Measurements from ENCODE around the gene C1QTNF8. TPM values are rescaled to one million over a fixed set of nuclear protein-coding genes. Genes with fewer than 3 reads are reported as not detected.

C1QTNF8 gene
- polyA plus RNA-seq, 3 donors from 2014 or later, result not detected

GRCh38 chr16:1067629-1068028 lies 28.4 kb downstream of the C1QTNF8 start:
- Mint-ChIP-seq H3K27ac (peak overlapping the region in 4 of 6 donors; percentile 51 to 80 (median 58)), H3K9me3 (no peaks in the 10 kb centered on the region), H3K4me3 (peak overlapping the region in 2 of 5 donors; percentile 30 to 54), H3K36me3 (no peaks in the 10 kb centered on the region), H3K4me1 (no peaks in the 10 kb centered on the region), H3K27me3 (ENCODE audit: low read depth in 3 of 3) (peaks cover 3 to 8% (median 5%) of the 10 kb centered on the region in 3 donors)
- no peak for DNase-seq

- H3K27me3 Mint-ChIP-seq (ENCODE audit: low read depth in 3 of 3), result peaks cover 3 to 9% (median 4%) of the 10 kb centered on the region in 3 donors
- no peak overlapping the region for H3K4me3 Mint-ChIP-seq
- H3K4me1 Mint-ChIP-seq, result no peaks in the 10 kb centered on the region
- no peaks in the 10 kb centered on the region for H3K36me3 Mint-ChIP-seq
- no peak for DNase-seq
- no peaks in the 10 kb centered on the region for H3K9me3 Mint-ChIP-seq
- H3K27ac Mint-ChIP-seq, result no peak overlapping the region
Measured at GRCh38 chr16:1066584-1067172, 29.4 kb downstream of the C1QTNF8 start.

- Mint-ChIP-seq H3K4me1 (no peaks in the 10 kb centered on the region), H3K4me3 (no peak overlapping the region), H3K27me3 (ENCODE audit: low read depth in 3 of 3) (peaks cover 3 to 10% (median 4%) of the 10 kb centered on the region in 3 donors), H3K27ac (no peak overlapping the region), H3K36me3 (no peaks in the 10 kb centered on the region), H3K9me3 (no peaks in the 10 kb centered on the region)
- no peak for DNase-seq
Measured at GRCh38 chr16:1065469-1066128, 30.4 kb downstream of the C1QTNF8 start.

GRCh38 chr16:1063728-1064127 lies 32.3 kb downstream of the C1QTNF8 start:
- DNase-seq, result no peak
- no peak overlapping the region for H3K4me3 Mint-ChIP-seq
- H3K4me1 Mint-ChIP-seq, result no peaks in the 10 kb centered on the region
- H3K36me3 Mint-ChIP-seq, result no peaks in the 10 kb centered on the region
- H3K27me3 Mint-ChIP-seq (ENCODE audit: low read depth in 3 of 3), result peaks cover 4 to 10% (median 7%) of the 10 kb centered on the region in 3 donors
- H3K9me3 Mint-ChIP-seq, result peaks cover 2 to 6% (median 4%) of the 10 kb centered on the region in 6 donors
- H3K27ac Mint-ChIP-seq, result no peak overlapping the region

- H3K9me3 Mint-ChIP-seq, result peaks cover 2 to 6% (median 4%) of the 10 kb centered on the region in 6 donors
- H3K27me3 Mint-ChIP-seq (ENCODE audit: low read depth in 3 of 3), result peaks cover 4 to 10% (median 7%) of the 10 kb centered on the region in 3 donors
- H3K4me3 Mint-ChIP-seq, result no peak overlapping the region
- H3K36me3 Mint-ChIP-seq, result no peaks in the 10 kb centered on the region
- H3K4me1 Mint-ChIP-seq, result no peaks in the 10 kb centered on the region
- DNase-seq, result no peak
- H3K27ac Mint-ChIP-seq, result no peak overlapping the region
Measured at GRCh38 chr16:1062895-1063294, 33.1 kb downstream of the C1QTNF8 start.

- Mint-ChIP-seq H3K9me3 (peaks cover 2 to 6% (median 4%) of the 10 kb centered on the region in 6 donors), H3K27me3 (ENCODE audit: low read depth in 3 of 3) (peaks cover 2 to 7% (median 7%) of the 10 kb centered on the region in 3 donors), H3K27ac (no peak overlapping the region), H3K4me3 (no peak overlapping the region), H3K4me1 (no peaks in the 10 kb centered on the region), H3K36me3 (no peaks in the 10 kb centered on the region)
- no peak for DNase-seq
Measured at GRCh38 chr16:1061769-1062505, 34.1 kb downstream of the C1QTNF8 start.

GRCh38 chr16:1060416-1061340 lies 35.4 kb downstream of the C1QTNF8 start:
- no peak overlapping the region for H3K27ac Mint-ChIP-seq
- H3K27me3 Mint-ChIP-seq (ENCODE audit: low read depth in 3 of 3), result peaks cover 4 to 7% (median 5%) of the 10 kb centered on the region in 3 donors
- H3K36me3 Mint-ChIP-seq, result no peaks in the 10 kb centered on the region
- no peak overlapping the region for H3K4me3 Mint-ChIP-seq
- H3K9me3 Mint-ChIP-seq, result peaks cover 2 to 6% (median 4%) of the 10 kb centered on the region in 6 donors
- no peaks in the 10 kb centered on the region for H3K4me1 Mint-ChIP-seq
- DNase-seq, result no peak

- no peak for DNase-seq
- peaks cover 2 to 4% (median 3%) of the 10 kb centered on the region in 3 donors for H3K27me3 Mint-ChIP-seq (ENCODE audit: low read depth in 3 of 3)
- no peaks in the 10 kb centered on the region for H3K4me1 Mint-ChIP-seq
- no peak overlapping the region for H3K27ac Mint-ChIP-seq
- no peaks in the 10 kb centered on the region for H3K36me3 Mint-ChIP-seq
- no peak overlapping the region for H3K4me3 Mint-ChIP-seq
- peaks cover 2 to 6% (median 4%) of the 10 kb centered on the region in 6 donors for H3K9me3 Mint-ChIP-seq
Measured at GRCh38 chr16:1059310-1059709, 36.7 kb downstream of the C1QTNF8 start.

GRCh38 chr16:1058216-1058615 lies 37.8 kb downstream of the C1QTNF8 start:
- Mint-ChIP-seq H3K4me1 (no peaks in the 10 kb centered on the region), H3K36me3 (no peaks in the 10 kb centered on the region), H3K4me3 (no peak overlapping the region), H3K27me3 (ENCODE audit: low read depth in 3 of 3) (peaks cover 2 to 4% (median 3%) of the 10 kb centered on the region in 3 donors), H3K9me3 (peaks cover 2 to 6% (median 4%) of the 10 kb centered on the region in 6 donors), H3K27ac (no peak overlapping the region)
- DNase-seq, result no peak

GRCh38 chr16:1057252-1057932 lies 38.7 kb downstream of the C1QTNF8 start:
- H3K36me3 Mint-ChIP-seq, result no peaks in the 10 kb centered on the region
- H3K4me3 Mint-ChIP-seq, result no peak overlapping the region
- no peak overlapping the region for H3K27ac Mint-ChIP-seq
- H3K27me3 Mint-ChIP-seq (ENCODE audit: low read depth in 3 of 3), result peaks cover 2 to 4% (median 3%) of the 10 kb centered on the region in 3 donors
- H3K9me3 Mint-ChIP-seq, result peaks cover 2 to 6% (median 4%) of the 10 kb centered on the region in 6 donors
- no peaks in the 10 kb centered on the region for H3K4me1 Mint-ChIP-seq
- peak; percentile 26 to 39 (median 32) for DNase-seq

GRCh38 chr16:1056196-1056595 lies 39.8 kb downstream of the C1QTNF8 start:
- no peak for DNase-seq
- H3K9me3 Mint-ChIP-seq, result peaks cover 2 to 6% (median 4%) of the 10 kb centered on the region in 6 donors
- H3K4me3 Mint-ChIP-seq, result no peak overlapping the region
- peaks cover 0 to 4% (median 3%) of the 10 kb centered on the region in 3 donors for H3K27me3 Mint-ChIP-seq (ENCODE audit: low read depth in 3 of 3)
- no peak overlapping the region for H3K27ac Mint-ChIP-seq
- H3K36me3 Mint-ChIP-seq, result no peaks in the 10 kb centered on the region
- H3K4me1 Mint-ChIP-seq, result no peaks in the 10 kb centered on the region

GRCh38 chr16:1055557-1055924 lies 40.5 kb downstream of the C1QTNF8 start:
- no peaks in the 10 kb centered on the region for H3K4me1 Mint-ChIP-seq
- H3K9me3 Mint-ChIP-seq, result peaks cover 2 to 6% (median 4%) of the 10 kb centered on the region in 6 donors
- no peak overlapping the region for H3K27ac Mint-ChIP-seq
- no peaks in the 10 kb centered on the region for H3K36me3 Mint-ChIP-seq
- peaks cover 0 to 4% (median 3%) of the 10 kb centered on the region in 3 donors for H3K27me3 Mint-ChIP-seq (ENCODE audit: low read depth in 3 of 3)
- no peak for DNase-seq
- no peak overlapping the region for H3K4me3 Mint-ChIP-seq

Data from immature natural killer cell (primary cell).